HG03565 (cell line): Measurements from ENCODE around the gene EIF4G2.
"Not testable (repeated sequence)": the region's sequence is repeated elsewhere in the genome, so short reads cannot be mapped to it uniquely, and the experiment has no call there.

ENCODE experiments used
- ATAC-seq: cut with Tn5 transposase; IDR thresholded peaks from one replicate; pipeline ENCODE4 v1.9.1; 2021; ENCODE audit warnings: mild to moderate bottlenecking, moderate library complexity; ENCODE audit not compliant: unreplicated experiment

Gene EIF4G2

DNA sequence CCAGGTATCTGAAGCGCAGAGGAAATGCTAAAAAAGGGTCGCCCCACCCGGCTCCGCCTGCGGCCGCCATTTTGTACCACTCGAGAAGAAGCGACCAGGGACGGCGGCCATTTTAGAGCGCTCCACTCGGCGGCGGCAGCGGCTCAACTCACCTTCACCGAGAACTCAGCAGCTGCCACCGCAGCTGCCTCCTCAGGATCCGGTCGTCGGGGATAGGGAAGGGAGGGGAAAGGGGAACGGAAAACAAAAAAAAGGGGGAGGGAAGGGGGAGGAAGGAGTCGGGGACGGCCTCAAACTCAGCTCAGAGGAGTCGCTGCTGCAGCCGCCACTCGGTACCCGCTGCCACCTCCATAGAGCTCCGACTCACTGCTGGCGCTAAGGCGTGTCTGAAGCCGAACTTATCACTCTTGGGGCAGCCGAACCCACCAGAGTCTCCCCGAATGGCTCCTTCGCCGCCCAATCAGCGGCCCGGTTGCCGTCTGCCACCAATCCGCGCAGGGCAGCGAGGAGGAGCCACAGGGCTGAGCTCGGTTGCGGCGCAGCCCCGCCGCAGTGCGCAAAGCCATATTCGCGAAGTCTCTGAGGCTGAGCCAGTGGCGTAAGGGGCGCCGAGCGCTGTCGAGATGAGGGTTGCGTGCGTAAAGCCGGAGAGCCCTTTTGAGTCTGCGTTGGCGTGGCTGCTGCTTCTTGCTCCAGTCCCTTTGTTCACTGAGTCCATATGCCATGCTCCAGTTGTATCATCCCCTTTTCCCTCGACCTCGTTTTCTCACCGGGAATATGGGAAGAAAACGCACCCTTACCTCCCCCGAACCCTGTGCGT is at the start of gene EIF4G2:
Gene EIF4G2 (minus strand): TSS at position 374 of the 820 bp plus-strand sequence.
- peak; percentile 95 for ATAC-seq

DNA sequence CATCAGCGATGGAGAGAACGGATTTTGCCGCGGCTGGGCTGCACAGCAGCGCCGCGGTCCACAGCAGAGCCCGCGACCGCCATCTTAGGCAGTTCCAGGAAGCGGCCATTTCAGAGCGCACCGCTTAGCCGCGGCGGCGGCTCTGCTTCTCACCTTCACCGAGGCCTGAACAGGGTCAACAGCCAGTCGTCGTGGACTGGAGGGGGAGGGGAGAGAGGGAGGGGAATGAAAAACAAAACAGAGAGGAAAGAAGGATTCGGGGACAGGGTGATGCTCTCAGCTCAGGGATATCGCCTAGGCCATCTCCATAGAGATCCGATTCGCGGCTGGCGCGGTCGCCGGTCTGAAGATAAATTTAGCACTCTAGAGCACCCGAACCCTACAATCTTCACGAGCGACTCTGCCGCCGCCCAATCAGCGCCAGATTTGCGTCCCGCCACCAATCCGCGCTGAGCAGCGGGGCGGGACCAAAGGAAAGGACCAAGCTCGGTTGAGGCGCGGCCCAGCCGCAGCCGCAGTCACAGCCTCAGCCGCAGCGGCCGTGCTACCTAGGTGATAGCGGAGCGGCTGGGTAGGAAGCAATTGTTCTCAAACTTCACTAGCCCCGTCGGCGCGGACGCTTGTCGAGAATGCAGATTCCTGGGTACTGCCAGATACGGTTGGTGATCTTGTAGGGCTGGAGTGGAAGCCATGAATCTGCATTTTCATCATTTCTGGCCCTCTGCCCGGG is 49.1 kb upstream of the EIF4G2 start, which contains the start of gene ZBED5:
Gene ZBED5 (minus strand): TSS at position 345 of the 730 bp plus-strand sequence. CDS start 3,108 bp downstream, outside the sequence.
- ATAC-seq = peak; percentile 93

DNA sequence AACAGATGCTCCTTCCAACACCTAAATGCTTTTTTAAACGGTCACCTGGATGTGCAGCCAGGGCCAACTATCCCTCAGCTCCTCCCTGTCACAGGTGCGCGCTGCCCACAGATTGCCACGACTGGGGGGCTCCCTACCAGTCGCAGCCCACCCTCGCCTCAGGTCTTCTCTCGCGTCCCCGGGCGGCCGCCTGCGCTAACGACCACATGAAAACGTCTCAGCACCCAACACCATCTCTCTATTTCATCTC is 48.7 kb upstream of the EIF4G2 start:
- ATAC-seq = peak; percentile 4

DNA sequence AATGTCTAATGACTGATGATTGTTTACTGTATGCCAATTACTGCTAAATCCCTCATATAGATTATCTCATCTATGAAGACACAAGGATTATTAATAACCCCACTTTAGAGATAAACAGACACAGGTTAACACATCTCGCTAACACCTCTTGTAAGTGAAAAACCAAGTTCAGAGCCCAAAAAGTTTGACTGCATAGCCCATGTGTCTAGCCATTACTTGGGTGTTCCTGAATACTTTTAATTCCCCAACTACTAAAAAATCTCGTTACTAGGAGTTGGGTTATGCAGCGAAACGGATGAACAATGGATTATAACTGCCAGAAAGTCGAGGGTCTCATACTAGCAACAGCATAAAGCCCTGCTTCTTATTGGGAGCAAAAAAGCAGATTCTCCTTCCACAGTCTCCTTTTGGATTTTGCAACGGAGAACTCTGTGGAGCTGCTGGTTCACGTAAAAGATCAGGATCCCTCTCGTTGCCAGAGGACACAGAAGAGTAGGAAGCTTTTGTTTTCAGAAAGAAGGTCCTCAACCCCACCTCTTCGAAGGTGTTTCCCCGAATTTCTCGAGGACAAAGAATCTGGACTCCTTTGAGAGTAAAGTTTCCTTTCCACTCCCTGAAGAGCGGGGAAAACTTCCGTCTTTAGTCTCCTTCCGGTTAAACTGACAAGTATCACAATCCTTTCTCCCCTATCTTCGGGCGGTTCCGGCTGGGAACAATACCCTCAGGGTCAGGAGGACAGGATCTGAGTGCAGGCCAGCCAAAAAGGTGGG is 48.1 kb upstream of the EIF4G2 start:
- ATAC-seq = no peak

DNA sequence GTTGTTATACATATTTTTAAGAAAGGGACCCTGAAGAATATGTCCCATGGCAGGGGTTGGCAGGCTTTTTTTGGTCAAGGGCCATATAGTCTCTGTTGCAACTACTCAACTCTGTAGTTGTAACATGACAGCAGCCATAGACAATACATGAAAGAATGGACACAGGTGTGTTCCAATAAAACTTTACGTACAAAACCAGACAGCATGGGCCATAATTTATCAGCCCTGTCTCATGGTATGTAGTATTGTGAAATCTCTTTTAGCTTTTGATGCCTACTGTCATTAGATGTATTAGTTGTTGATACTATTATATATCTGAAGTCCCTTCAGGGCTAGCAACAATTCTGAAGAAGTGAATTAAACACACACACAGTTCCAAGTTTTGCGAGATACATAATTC is 46.6 kb upstream of the EIF4G2 start:
- no peak for ATAC-seq

DNA sequence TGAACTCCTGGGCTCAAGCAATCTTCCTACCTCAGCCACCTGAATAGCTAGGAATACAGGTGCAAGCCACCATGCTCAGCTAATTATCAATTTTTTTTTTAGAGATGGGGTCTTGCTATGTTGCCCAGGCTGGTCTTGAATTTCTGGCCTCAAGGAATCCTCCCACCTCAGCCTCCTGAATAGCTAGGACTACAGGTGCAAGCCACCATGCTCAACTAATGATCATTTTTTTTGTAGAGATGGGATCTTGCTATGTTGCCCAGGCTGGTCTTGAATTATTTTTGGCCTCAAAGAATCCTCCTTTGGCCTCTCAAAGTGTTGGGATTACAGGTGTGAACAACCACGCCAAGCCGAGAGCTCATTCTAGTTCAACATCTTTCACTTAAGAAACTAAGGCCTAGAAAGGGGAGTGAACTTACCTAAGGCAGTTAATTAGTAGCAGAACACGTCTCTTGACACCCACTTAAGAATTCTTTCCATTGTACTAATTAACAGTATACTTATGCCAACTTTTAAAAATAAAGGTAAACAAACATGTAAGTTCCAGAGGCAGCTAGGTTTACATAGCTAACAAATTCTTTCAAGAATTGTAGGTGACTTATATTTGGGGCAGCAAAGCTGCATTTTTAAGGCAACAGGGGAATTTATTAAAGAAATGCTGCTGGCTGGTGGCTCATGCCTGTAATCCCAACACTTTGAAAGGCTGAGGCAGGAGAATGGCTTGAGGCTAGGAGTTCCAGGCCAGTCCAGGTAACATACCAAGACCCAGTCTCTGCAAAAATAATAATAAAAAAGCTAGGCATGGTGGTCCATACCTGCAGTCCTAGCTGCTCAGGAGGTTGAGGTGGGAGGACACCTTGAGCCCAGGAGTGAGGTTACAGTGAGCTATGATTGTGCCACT is 39.5 kb upstream of the EIF4G2 start:
- ATAC-seq = no peak

DNA sequence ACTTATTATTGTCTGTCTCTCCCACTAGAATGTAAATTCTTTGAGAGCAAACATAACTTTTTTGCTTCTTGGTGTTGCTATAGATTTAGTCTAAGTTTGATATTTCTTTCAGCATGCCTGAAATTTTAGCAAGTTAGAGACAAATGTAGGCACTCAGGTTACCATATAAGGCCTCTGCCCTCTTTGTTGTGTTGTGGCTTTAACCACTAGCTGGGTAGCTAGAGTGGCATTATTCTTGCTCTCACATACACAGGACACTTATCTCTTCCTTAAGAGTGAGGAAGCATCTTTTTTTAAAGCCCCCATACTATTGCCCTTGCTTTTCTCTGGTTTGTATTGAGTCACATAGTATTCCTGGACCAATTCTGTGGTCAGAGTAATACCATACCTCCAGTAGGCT is 37.9 kb upstream of the EIF4G2 start:
- ATAC-seq = no peak

DNA sequence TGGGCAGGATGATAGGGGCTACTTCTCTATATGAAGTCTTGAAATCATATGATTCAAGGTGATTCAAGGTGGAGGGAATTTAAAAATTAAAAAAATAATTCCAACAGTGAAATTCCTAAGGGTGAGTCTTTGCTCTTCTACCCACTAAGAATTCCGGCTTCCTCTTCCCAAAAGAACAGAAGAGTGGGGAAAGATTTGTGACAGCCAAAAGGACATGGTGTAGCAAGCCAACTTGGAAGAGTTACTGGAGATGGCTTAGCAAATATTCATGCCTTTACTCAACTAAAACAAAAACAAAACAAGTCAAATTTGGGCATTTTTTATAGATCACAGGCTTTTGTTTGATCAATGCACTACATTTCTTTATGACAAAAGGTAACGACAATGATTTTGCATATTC is 36.9 kb upstream of the EIF4G2 start:
- ATAC-seq = no peak

DNA sequence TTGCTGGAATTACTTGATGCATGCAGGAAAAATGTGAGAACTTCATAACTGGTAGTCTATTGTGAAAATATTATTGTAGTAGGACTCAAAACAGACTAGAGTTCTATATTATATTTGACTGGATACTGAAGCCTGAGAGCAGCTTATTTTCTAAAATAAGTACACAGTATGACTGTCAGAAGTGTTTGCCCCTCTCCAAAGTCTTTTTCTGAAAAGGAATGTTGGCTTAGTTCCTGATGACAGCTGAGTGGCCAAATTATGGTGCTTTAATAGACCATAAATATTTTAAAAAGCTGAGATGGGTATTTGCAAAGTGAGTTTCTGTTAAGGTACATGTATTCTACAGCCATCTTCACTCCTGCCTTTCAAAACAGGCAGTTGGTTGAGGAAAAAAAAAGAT is 36.1 kb upstream of the EIF4G2 start:
- ATAC-seq = no peak

DNA sequence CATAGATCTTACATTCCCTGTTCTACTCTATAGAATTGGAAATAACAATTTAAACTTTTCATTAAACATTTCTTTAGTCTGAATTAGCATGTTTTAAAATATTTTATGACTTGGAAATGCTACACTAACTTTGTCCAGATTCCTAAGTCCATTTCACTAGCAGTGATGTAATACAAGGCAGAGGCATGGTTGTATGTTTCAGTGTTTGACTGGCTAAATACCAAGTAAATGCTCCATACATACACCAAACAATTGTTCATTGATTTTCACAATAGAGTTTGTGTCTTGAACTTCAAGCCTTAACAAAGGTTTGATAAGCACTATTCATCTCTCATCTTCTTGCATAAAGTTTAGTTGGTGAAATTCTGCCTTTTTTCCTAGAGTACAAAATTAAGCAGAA is 35.6 kb upstream of the EIF4G2 start:
- ATAC-seq = no peak

DNA sequence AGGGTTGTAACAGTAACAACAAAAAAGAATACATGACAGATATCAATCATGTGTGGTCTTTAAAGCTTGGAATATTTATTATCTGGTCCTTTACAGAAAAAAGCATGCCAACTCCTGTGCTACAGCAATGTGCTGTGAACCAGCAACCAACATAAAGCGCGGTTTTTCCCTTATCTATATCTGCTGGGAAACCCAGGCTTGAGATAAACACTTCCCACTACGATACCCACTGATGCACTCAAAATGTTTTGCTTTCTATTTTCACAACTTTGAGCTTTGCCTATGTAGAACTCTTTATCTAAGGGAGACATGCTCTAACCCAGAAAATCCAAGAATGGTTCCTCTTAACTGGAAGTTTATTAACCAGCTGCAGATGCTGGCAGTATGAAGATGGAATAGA is 30.2 kb upstream of the EIF4G2 start:
- ATAC-seq = no peak

DNA sequence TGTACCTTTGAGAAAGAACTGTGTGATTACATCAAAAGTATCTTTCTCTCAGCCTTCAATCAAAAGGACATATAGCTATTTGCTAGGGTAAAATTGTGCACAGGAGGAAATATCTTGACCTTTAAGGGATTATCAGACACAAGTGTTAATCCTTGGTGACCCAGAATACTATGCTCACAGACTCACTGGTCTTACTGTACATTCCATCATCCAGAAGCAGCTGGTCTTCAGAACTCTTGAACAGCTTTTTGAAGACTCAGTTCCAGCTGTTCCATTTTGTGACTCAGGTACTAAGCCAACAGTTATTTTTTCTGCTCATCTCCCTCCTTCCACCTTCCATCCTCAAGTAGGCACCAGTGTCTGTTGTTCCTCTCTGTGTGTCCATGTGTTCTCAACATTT is 29.4 kb upstream of the EIF4G2 start:
- ATAC-seq = no peak

DNA sequence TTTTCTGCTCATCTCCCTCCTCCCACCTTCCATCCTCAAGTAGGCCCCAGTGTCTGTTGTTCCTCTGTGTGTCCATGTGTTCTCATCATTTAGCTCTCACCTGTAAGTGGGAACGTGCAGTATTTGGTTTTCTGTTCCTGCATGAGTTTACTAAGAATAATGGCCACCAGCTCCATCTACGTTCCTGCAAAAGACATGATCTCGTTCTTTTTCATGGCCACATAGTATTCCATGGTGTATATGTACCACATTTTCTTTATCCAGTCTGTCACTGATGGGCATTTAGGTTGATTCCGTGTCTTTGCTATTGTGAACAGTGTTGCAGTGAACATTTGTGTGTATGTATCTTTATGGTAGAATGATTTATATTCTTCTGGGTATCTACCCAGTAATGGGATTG is 28.2 kb upstream of the EIF4G2 start:
- ATAC-seq = not testable (repeated sequence)

DNA sequence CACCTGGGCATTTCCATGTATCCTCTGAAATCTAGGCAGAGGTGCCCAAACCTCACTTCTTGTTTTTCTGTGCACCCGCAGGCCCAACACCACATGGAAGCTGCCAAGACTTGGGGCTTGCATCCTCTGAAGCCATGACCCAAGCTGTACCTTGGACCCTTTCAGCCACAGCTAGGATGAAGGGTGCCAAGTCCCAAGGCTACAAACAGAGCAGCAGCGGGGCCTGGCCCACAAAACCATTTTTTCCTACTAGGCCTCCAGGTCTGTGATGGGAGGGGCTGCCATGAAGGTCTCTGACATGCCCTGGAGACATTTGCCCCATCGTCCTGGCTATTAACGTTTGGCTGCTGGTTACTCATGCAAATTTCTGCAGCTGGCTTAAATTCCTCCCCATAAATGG is 20.4 kb upstream of the EIF4G2 start:
- no peak for ATAC-seq

DNA sequence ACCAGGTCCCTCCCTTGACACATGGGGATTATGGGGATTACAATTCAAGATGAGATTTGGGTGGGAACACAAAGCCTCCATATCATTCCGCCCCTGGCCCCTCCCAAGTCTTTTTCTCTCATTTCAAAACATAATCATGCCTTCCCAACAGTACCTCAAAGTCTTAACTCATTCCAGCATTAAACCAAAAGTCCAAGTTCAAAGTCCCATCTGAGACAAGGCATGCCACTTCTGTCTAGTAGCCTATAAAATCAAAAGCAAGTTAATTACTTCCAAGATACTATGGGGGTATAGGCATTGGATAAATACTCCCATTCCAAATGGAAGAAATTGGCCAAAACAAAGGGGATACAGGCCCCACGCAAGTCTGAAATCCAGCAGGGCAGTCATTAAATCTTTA is 19.7 kb upstream of the EIF4G2 start:
- no peak for ATAC-seq

DNA sequence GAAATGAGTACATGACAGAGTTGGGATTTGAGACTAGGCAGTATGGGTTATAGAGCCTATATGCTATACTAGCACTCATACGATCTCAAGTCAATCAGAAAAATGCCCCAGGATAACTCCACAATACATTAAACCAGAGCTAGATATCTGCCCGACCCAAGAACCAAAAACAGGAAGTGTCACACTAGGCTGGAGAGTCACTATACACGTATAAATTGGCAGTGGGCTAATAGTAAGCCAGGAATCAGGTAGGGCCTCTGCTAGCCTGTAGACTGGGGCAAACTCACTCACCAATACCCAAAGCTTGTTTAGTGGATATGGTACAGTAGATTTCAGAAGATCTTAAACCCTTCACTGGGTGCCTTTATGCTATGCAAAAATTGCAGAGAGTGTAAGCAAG is 16.2 kb upstream of the EIF4G2 start:
- no peak for ATAC-seq

DNA sequence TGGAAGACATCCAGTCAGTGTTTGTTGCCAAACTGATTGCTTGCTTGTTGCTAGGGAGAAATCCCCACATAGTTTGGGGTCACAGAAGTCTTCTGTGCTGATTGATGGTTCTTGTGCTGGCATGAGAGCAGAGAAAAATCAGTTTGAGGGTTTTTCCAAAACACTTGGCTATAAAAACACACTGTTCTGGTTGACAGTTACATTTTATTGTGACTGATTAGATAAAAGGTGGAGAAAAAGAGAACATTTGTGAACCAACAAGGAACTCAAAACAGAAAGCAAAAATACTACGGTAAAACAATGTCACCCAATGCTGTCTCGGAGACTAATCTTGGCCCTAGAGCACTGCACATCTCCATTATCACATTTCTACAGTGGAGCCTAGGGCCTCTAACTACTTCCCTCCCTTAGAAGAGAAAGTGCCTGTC is 14.4 kb upstream of the EIF4G2 start:
- no peak for ATAC-seq

DNA sequence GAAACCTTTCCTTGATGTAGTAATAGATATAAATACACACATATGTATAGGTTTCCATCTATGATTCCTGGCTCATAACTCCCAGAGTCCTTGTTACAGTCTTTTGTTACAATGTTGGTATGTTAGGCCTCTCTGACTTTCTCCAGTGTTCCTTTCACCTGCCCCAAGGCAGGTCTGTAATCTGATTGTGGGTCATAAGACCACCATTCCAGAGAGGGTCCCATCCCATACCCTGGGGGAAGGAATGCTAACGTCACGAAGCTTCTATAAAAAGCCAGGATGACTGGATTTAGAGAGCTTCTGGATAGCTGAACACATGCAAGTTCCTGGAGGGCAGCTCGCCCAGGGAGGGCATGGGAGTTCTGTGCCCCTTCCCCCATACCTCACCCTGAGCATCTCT is 13.8 kb upstream of the EIF4G2 start:
- not testable (repeated sequence) for ATAC-seq

DNA sequence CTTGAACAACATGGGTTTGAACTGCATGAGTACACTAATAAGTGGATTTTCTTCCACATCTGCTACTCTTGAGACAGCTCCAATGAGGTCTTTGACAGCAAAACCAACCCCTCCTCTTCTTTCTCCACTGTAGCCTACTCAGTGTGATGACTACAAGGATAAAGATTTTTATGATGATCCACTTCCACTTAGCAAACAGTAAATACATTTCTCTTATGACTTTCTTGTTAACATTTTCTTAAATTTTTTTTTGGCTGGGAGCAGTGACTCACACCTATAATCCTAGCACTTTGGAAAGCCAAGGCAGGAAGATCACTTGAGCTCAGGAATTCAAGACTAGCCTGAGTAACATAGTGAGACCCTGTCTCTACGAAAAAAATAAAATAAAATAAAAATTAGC is 9.9 kb upstream of the EIF4G2 start:
- no peak for ATAC-seq

DNA sequence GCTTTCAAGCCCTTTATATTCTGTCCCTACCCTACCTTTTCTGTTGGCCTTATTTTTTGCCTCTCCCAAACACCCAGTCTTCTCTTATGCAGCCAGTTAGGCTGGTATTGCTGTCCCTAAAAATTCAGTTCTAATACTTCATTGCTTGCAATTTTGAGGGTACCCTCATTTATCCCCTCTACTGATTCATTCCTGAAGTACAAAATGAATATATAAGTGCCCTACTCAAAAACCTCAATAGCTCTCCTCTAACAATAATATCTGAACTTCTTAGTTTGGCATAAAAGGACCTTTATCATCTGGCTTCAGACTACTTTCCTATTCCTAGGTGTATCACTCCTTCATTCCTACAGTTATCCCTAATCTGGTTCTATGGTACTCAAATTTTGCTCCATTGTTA is 5.2 kb upstream of the EIF4G2 start:
- no peak for ATAC-seq
